IPS-NIHi11 (cell line): Measurements from ENCODE around the gene STT3B.

Experiments used
- DNase-seq: peaks from one replicate; pipeline ENCODE4 v3.0.0; 2012; ENCODE audit warnings: mixed read lengths, low spot score

The STT3B gene

DNA sequence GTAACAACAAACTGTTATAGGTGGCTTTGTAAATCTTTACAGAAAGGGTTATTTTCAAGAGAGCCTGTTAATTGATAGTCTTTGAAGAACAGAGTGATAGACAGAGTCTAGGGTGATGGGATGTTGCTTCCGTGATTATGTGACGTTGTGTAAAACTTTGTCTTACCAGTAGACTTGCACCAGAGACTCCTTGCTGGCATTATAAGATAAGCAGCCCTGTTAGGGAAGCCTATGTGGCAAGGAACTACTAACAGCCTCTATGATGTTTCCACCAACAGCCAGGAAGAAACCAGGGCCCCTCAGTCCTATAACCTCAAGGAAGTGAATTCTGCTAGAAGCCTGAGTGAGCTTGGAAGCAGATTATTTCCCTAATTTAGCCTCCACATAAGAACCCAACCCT lies 18.9 kb downstream of the STT3B start:
- DNase-seq, result no peak

- no peak for DNase-seq
Measured at GRCh38 chr3:31552103-31552502, 19.4 kb downstream of the STT3B start.

- DNase-seq, result no peak
Measured at GRCh38 chr3:31553258-31553657, 20.5 kb downstream of the STT3B start.

DNA sequence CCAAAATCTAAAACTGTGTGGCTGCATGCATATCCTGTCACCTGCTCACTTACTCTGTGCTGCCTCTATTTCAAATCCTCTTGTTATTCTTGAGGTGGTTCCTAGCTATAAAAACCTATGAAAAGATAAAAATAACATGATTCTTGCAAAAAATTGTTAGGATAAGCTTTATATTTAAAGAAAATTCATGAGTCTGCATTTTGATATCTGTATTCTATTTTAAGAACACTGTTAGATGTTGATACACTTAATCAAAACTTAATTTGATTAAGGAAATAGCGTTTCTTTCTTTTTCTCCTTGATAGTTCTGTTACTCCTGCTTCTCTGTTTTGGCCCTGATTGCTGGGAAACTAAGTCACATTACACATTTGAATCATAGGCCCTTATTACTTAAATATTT lies 22.5 kb downstream of the STT3B start:
- no peak for DNase-seq

DNA sequence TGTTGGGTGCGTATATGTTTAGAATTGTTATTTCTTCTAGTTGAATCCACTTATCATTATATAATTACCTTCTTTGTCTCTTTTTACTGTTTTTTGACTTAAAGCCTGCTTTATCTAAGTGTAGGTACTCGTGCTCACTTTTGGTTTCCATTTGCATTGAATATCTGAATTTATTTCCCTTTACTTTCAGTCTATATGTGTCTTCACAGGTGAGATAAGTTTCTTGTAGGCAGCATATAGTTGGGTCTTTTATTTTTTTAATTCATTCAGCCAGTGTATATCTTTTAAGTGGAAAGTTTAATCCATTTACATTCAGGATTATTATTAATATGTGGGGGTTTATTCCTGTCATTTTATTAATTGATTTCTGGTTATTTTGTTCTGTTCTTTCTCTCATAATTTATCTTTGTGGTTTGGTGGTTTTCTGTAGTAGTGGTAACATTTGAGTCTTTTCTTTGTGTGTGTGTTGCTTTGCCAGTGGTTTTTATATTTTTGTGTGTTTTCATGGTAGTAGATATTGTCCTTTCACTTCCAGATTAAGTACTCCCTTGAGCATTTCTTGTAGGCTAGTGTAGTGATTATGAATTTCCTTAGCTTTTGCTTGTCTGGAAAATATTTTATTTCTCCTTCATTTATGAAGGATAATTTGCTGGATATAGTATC lies 27.3 kb downstream of the STT3B start:
- DNase-seq, result no peak

DNA sequence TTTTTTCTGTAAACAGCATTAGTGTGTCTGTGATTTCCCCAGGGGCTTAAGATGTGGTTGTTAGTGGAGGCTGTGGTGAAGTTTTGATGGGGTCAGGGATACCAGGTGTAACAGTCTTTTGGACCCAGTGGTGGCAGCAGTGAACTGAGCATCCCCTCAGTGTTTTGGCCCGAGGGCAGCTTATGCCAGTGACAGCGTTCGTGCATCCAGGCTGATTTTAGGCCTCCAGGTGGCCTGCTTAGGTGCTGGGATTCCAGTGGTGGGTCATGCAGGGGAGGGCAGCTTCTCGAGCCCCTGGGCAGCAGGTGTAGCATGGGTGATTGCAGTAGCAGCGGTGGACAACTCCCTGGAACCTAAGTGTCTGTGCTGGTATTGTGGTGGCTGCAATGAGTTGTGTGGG lies 29.2 kb downstream of the STT3B start:
- peak; percentile 19 for DNase-seq

DNA sequence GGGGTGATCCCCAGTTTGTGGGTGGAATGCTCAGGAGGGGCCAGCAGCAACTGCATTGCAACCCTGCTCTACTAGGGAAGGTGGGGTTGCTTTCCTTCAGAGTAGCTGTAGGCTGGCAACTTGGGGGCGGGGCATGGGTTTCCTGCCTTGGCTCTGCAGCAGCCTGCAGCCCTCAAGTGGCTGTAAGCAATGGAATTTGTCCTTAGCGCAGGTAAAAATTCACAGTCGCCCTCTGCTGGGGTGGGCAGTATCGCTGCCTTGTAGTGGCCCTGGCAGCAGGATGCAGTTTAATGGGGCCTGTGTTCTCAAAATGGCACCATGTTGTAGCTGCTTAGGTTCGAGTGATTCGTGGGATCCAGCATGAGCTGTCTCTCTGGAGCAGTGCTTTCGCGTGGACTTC lies 29.8 kb downstream of the STT3B start:
- DNase-seq, result peak; percentile 63

GRCh38 chr3:31565288-31565687 lies 32.6 kb downstream of the STT3B start:
- no peak for DNase-seq

DNA sequence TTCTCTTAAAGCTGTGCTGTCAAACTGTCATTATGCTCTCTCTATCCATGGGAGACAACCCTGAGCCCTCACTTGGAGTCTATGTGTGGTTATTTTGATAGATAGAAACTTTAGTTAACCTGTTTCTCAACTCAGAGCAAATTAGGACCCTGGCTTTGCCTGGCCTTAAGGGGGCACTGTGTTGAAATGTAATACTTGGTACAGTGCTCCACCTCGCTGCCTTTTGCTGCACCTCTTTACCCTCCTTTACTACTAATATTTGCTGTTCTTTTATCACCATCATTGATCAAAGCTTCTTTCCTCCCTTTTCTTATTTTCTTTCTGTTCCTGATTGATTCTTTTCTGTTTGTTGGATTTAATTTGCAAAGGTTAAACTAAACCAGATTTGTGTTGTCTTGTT lies 34.3 kb downstream of the STT3B start:
- DNase-seq, result peak; percentile 37

DNA sequence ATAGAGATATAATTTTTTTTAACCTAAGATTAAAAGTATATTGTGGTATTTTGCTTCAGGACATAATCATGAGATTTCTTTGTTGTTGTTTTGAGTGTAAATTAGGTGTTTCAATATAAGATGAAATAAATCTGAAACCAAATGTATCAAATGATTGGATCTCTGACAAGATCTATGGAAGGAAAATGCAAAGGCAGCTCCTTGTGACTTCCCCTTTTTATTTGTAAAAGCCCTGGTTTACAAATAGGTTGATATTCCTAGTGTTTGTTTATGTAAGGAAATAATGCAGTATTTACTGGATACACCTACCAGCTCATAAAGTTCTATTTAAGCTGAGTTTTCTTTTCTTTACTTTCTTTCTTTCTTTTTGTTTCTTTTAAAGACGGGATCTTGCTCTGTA lies 35.9 kb downstream of the STT3B start:
- no peak for DNase-seq

DNA sequence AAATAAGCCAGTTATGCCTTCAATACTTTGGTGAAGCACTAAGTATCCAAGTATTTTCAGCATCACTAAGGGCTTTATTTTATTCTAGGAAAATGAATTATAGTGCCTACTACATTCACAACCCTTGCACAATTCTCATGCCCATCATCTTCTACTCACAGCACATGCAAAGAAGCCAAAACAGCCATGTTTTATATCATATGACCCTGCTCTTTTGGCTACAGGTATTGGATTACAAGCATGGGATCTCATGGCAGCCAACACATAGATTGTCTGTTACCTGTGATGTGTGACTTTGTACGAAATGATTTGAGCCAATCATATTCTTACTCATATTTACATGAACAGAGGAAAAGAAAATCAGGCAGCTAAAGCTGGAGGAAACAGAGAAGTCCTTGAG lies 38.6 kb downstream of the STT3B start:
- no peak for DNase-seq

DNA sequence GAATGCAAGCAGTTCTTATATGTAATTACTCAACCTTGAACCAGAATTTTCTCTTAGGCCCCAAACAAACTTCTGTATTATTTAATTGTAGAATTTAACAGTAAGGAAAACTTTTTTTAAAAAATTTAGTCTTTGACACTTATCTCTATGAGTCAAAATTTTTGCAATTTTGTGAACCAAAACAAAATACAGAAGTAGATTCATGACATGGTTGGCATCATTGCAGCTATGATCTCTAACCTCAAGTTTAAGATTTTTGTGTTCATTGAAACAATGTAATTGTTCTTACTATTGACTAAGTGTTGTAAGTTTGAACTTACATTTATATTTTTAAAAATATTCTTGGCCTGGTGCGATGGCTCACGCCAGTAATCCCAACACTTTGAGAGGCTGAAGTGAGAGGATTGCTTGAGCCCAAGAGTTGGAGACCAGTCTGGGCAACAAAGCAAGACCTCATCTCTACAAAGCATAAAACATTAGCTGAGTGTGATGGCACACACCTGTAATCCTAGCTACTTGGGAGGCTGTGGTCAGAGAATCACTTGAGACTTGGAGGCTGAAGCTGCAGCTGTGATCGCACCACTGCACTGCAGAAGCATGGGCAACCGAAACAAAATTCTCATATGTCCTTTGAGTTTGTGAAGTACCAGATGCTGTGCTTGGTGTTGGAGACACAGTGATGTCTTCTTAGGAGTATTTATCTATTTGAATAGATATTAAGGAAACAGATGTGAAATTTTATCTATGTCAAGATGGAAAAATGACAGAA lies 39.7 kb downstream of the STT3B start:
- DNase-seq, result no peak

DNA sequence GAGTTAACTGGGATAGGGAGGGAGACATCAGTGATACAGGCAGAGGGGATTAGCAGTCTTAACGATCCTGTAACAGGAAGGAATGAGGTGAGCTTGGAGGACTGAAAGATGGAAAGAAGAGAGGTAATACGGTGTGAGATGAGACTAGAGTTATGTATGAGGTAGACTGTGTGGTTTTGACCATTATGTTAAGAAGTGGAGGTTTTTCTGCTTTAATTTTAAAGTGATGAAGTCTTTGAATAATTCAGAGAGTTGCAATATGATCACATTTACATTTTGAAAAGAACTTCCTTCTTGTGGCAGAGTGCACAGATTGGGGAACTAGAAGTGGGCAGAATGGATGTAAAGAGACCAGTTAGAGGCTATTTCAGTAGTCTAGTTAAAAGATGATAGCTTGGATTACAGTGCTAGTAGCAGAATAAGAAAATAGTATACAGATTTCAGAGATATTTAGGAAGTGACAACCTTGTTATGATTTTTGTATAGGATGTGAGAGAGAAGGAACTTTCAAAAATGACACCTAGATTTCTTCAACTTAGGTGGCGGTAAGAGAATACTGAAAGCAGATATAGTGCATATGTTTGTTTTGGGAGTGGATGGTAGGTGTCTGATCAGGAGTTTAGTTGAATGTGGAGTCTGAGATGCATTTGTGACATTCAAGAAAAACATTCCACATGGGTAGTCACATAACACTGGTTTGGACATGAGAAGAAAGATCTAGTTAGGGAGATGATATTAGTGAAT lies 40.5 kb downstream of the STT3B start:
- DNase-seq, result no peak

DNA sequence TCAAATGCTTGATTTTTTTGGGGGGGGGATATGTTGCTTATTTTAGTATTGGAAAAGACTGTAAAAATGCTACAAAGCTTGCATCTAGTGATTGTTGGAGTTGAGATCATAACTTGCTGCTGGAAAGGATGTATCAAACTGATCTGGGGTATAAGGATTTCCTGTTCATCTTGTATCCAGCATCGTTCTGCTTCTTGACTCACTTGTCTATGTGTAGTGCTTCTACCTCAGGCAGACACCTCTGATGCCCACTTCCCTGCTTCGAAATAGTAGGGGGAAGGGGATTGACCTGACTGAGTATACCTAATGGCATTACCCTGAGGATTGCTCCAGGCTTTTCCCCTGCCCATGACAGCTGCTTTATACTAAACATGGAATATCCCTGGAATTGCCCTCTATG lies 42.7 kb downstream of the STT3B start:
- no peak for DNase-seq

GRCh38 chr3:31576521-31576920 lies 43.8 kb downstream of the STT3B start:
- DNase-seq, result no peak

DNA sequence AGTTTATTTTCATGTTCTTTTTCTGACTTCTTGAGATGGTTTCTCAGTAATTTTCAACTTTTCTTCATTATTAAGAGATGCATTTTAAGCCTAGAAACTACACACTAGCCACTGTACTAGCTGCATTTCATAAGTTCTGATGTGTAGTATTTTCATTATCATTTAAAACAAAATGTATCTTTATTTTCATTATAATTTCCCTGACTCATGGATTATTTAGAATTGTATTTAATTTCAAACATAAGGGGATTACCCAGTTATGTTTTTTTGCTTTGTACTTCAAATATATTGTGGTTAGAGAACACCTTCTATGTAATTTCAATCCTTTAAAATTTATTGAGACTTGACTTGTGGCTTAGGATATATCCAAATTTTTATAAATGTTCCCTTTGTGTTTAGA lies 44.5 kb downstream of the STT3B start:
- no peak for DNase-seq

GRCh38 chr3:31579828-31580227 lies 47.1 kb downstream of the STT3B start:
- DNase-seq, result no peak

DNA sequence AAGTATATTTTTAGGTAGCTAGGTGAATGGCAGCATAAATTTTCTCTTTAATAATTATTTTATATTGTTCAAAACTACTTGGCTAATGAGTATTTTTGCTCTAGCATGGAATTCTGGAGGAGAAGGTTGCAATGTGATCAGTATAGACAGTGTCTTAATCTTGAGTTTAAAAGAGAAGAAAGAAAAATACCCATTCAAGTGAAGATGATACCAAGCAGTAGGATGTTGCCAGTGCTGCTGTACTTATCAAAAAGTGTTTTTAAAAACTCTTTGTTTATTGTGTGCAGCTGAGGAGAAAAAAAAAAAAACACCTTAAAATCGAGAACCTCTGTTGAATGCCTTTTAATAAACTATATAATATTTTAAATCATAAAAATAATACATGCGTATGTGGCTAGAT lies 47.9 kb downstream of the STT3B start:
- DNase-seq, result no peak

GRCh38 chr3:31581660-31582059 lies 48.9 kb downstream of the STT3B start:
- no peak for DNase-seq

DNA sequence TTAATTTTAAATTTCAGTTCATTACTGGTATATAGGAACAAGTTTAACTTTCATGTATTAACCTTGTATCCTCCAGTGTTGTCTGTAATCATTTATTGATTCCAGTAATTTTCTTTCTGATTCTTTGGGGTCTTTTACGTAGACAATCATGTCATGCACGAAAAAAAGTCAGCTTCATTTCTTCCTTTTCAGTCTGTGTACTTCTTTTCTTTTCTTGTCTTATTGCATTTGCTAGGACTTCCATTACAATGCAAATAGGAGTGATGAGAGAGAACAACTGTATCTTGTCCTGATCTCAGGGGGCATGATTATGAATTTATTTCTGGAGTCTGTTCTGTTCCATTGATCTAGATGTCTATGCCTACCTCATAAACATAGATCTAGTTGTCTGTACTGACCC lies 56.5 kb downstream of the STT3B start:
- no peak for DNase-seq

DNA sequence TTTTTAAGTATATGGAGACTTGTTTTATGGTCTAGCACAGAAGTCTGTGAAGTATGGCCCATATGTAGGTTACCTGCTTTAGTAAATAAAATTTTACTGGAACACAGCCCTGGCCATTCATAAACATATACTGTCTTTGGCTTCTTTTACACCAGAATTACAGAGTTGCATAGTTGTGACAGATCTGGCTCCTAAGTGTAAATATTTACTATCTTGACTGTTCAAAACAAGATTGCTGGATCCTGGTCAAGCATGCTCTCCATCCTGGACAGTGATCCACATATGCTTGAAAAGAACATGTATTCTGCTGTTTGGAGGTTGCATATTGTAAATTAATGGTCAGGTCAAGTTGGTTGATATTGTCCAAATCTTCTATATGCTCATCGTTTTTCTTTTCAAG lies 57.9 kb downstream of the STT3B start:
- no peak for DNase-seq

- DNase-seq, result no peak
Measured at GRCh38 chr3:31592764-31593163, 60.0 kb downstream of the STT3B start.

DNA sequence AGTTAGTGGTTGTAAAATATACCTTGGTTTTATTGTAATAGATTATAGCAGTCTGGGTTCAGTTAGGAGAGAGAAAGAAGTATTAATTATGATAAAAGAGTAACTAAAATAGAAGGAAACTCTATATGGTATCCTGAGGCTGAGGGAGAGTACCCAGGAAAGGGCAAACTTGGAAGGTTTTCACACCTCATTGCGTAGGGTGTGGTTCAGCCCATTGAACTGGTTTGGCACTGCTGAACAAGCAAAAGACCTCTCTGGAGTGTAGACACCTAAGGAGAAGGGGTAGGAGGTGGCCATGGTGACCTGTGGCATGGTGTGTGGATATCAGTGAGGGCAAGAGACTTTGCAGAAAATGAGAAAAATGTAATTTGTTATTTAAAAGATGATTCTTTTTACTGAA lies 63.5 kb downstream of the STT3B start:
- DNase-seq, result no peak
